ENCODE measurements around the gene TRIP13.
"Not testable (repeated sequence)": the region's sequence is repeated elsewhere in the genome, so short reads cannot be mapped to it uniquely, and the experiment has no call there.

The TRIP13 gene

DNA sequence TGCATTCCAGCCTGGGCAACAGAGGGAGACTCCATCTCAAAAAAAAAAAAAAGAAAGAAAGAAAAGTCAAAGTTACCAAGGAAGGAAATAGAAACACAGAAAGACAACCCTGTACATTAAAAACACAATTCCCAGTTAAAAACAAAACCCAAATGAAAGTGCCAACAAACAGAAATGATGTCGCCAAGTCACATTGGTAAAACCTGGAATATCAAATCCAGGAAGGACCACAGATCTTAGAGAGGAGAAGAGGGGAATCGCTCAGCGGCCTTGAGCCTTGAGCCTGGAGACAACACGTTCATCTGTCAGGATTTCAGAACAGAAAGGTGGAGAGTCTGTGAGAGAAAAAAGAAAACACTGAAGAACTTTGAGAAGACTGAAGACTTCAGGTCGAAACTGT lies 40.7 kb upstream of the TRIP13 start:
- H3K27me3 ChIP-seq: peaks cover 0 to 50% of the 10 kb centered on the region in 2 donors
- peaks cover 0 to 4% (median 0%) of the 10 kb centered on the region in 4 donors for H3K4me1 ChIP-seq
- no peaks in the 10 kb centered on the region for H3K9me3 ChIP-seq
- no peak overlapping the region for H3K27ac ChIP-seq
- DNase-seq: peak in 1 of 2 donors; percentile 5
- intact Hi-C loops (cut with DNase I; ENCODE audit: low total_unique reads): no loop called here
- TF ChIP-seq, protein P1, sequence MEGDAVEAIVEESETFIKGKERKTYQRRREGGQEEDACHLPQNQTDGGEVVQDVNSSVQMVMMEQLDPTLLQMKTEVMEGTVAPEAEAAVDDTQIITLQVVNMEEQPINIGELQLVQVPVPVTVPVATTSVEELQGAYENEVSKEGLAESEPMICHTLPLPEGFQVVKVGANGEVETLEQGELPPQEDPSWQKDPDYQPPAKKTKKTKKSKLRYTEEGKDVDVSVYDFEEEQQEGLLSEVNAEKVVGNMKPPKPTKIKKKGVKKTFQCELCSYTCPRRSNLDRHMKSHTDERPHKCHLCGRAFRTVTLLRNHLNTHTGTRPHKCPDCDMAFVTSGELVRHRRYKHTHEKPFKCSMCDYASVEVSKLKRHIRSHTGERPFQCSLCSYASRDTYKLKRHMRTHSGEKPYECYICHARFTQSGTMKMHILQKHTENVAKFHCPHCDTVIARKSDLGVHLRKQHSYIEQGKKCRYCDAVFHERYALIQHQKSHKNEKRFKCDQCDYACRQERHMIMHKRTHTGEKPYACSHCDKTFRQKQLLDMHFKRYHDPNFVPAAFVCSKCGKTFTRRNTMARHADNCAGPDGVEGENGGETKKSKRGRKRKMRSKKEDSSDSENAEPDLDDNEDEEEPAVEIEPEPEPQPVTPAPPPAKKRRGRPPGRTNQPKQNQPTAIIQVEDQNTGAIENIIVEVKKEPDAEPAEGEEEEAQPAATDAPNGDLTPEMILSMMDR (IDR thresholded peaks at IDR 0.05): no peak
- H3K36me3 ChIP-seq: no peaks in the 10 kb centered on the region
- no peak overlapping the region for H3K4me3 ChIP-seq

GRCh38 chr5:852431-853401 lies 40.0 kb upstream of the TRIP13 start:
- no peak overlapping the region for H3K4me3 ChIP-seq
- no peaks in the 10 kb centered on the region for H3K36me3 ChIP-seq
- DNase-seq: peak; percentile 15 to 48
- intact Hi-C loops (cut with DNase I; ENCODE audit: low total_unique reads): no loop called here
- no peaks in the 10 kb centered on the region for H3K9me3 ChIP-seq
- no peak overlapping the region for H3K27ac ChIP-seq
- H3K27me3 ChIP-seq: peaks cover 0 to 50% of the 10 kb centered on the region in 2 donors
- H3K4me1 ChIP-seq: peaks cover 0 to 4% (median 0%) of the 10 kb centered on the region in 4 donors
- TF ChIP-seq, protein P1 (IDR thresholded peaks at IDR 0.05): no peak

- H3K27me3 ChIP-seq: peaks cover 0 to 50% of the 10 kb centered on the region in 2 donors
- intact Hi-C loops (cut with DNase I; ENCODE audit: low total_unique reads); H3K4me3 ChIP-seq: not testable (repeated sequence)
These were observed 39.1 kb upstream of the TRIP13 start for GRCh38 chr5:853416-854090.

DNA sequence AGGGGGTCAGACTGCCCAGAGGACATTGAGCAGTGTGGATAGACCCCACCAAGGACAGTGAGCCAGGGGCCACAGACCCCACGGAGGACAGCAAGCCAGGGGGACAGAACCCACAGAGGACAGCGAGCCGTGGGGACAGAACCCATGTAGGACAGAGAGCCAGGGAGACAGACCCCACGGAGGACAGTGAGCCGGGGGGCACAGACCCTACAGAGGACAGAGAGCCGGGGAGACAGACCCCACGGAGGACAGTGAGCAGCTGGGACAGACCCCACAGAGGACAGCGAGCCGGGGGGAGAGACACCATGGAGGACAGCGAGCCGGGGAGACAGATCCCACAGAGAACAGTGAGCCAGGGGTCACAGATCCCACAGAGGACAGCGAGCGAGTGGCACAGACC lies 38.5 kb upstream of the TRIP13 start:
- H3K27me3 ChIP-seq: peaks cover 0 to 50% of the 10 kb centered on the region in 2 donors
- peaks cover 0 to 4% (median 0%) of the 10 kb centered on the region in 4 donors for H3K4me1 ChIP-seq
- intact Hi-C loops (cut with DNase I; ENCODE audit: low total_unique reads): no loop called here
- H3K4me3 ChIP-seq: no peak overlapping the region
- H3K9me3 ChIP-seq: no peaks in the 10 kb centered on the region
- no peak overlapping the region for H3K27ac ChIP-seq
- DNase-seq: peak; percentile 16 to 50
- TF ChIP-seq, protein P1 (IDR thresholded peaks at IDR 0.05): no peak
- peaks cover 0 to under 1% (median 0%) of the 10 kb centered on the region in 3 donors for H3K36me3 ChIP-seq

More at GRCh38 chr5:853416-854090, 39.1 kb upstream of the TRIP13 start:
- not testable (repeated sequence) for H3K4me1 ChIP-seq, H3K36me3 ChIP-seq, H3K9me3 ChIP-seq, H3K27ac ChIP-seq
- DNase-seq: peak; percentile 6 to 41

DNA sequence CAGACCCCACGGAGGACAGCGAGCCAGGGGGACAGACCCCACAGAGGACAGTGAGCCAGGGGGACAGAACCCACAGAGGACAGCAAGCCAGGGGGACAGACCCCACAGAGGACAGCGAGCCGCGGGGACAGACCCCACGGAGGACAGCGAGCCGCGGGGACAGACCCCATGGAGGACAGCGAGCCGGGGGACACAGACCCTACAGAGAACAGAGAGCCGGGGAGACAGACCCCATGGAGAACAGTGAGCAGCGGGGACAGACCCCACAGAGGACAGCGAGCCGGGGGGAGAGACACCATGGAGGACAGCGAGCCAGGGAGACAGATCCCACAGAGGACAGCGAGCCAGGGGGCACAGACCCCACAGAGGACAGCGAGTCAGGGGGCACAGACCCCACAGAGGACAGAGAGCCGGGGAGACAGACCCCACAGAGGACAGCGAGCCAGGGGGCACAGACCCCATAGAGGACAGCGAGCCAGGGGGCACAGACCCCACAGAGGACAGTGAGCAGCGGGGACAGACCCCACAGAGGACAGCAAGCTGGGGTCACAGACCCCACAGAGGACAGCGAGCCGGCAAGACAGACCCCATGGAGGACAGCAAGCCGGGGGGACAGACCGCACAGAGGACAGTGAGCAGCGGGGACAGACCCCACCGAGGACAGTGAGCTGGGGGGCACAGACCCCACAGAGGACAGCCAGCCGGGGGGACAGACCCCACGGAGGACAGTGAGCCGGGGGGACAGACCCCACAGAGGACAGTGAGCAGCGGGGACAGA lies 37.5 kb upstream of the TRIP13 start:
- TF ChIP-seq, protein P1 (IDR thresholded peaks at IDR 0.05): no peak
- Histone ChIP-seq H3K27me3 (peaks cover 0 to 42% of the 10 kb centered on the region in 2 donors), H3K27ac (no peak overlapping the region), H3K4me3 (no peak overlapping the region), H3K36me3 (peaks cover 0 to 10% (median 0%) of the 10 kb centered on the region in 3 donors), H3K4me1 (no peaks in the 10 kb centered on the region), H3K9me3 (no peaks in the 10 kb centered on the region)
- intact Hi-C loops (cut with DNase I; ENCODE audit: low total_unique reads): no loop called here
- peak in 1 of 2 donors; percentile 42 for DNase-seq

All from tibial artery (tissue), 4 donors.